K562 (cell line): ENCODE data around the gene MIEF2. TPM values are rescaled to one million over a fixed set of nuclear protein-coding genes. Genes with fewer than 3 reads are reported as not detected.

Source experiments
- ASH1L ChIP-seq: fragments of 450-650 bp; IDR thresholded peaks from 2 replicates; pipeline ENCODE4 v1.6.1; 2018; ENCODE audit warnings: borderline replicate concordance, mild to moderate bottlenecking, low read depth; ENCODE audit not compliant: partially characterized antibody
- ATF7 ChIP-seq: fragments of 450-650 bp; IDR thresholded peaks from 2 replicates; pipeline ENCODE4 v1.7.1; 2014; ENCODE audit warnings: mild to moderate bottlenecking, moderate library complexity
- BDP1 ChIP-seq: IDR thresholded peaks from 3 replicates; pipeline ENCODE4 v1.6.1; 2011; ENCODE audit not compliant: insufficient read length, insufficient read depth
- CEBPG ChIP-seq, 3 experiments: fragments of 200-800 bp in 1 of 3; sonication (Bioruptor generic) in 1 of 3; sonication (generic) in 1 of 3; formaldehyde crosslinking in 1 of 3; IDR thresholded peaks in 2 of 3; conservative IDR thresholded peaks in 1 of 3; 2 replicates each; pipeline versions ENCODE4 v1.6.1 to v1.8.0; 2016 to 2022; ENCODE audit warnings: missing compliant biosample characterization in 2 of 3, missing genetic modification characterization in 2 of 3, mild to moderate bottlenecking in 1 of 3, missing genetic modification reagents in 1 of 3
- DIDO1 ChIP-seq: fragments of 450-650 bp; IDR thresholded peaks from 2 replicates; pipeline ENCODE4 v1.6.1; 2016; ENCODE audit warnings: low read depth, missing biosample characterization, missing genetic modification characterization
- E2F8 ChIP-seq: fragments of 450-650 bp; IDR thresholded peaks from 2 replicates; pipeline ENCODE4 v1.7.1; 2018; ENCODE audit warnings: mild to moderate bottlenecking, low read depth; ENCODE audit not compliant: partially characterized antibody
- ESRRA ChIP-seq: fragments of 450-650 bp; IDR thresholded peaks from 2 replicates; pipeline ENCODE4 v1.6.1; 2014; ENCODE audit warnings: low read depth, mild to moderate bottlenecking, moderate library complexity, borderline replicate concordance
- GTF2B ChIP-seq: IDR thresholded peaks from 2 replicates; pipeline ENCODE4 v1.6.1; 2011; ENCODE audit not compliant: insufficient read length; ENCODE audit errors: extremely low read depth
- GTF2F1 ChIP-seq: IDR thresholded peaks from 2 replicates; pipeline ENCODE4 v1.6.1; 2011; ENCODE audit warnings: low read depth, low read length, improper control_type of control experiment
- HNRNPH1 ChIP-seq: fragments of 200-400 bp; formaldehyde crosslinking; optimal IDR thresholded peaks from 2 replicates; pipeline ENCODE3; 2017; ENCODE audit warnings: low read depth, mild to moderate bottlenecking, low read length, moderate library complexity
- KAT8 ChIP-seq: fragments of 450-650 bp; IDR thresholded peaks from 2 replicates; pipeline ENCODE4 v1.6.1; 2016; ENCODE audit warnings: low read depth, mild to moderate bottlenecking
- MBD1 ChIP-seq: fragments of 250-450 bp; sonication (Bioruptor Pico); IDR thresholded peaks from 2 replicates; pipeline ENCODE4 v1.8.0; 2022; ENCODE audit warnings: inconsistent platforms
- MCM2 ChIP-seq: fragments of 450-650 bp; IDR thresholded peaks from 2 replicates; pipeline ENCODE4 v1.6.1; 2017; ENCODE audit warnings: low read depth, mild to moderate bottlenecking
- MTA2 ChIP-seq: fragments of 450-650 bp; IDR thresholded peaks from 2 replicates; pipeline ENCODE4 v1.6.1; 2016; ENCODE audit warnings: low read depth
- NEUROD1 ChIP-seq: fragments of 150-350 bp; IDR thresholded peaks from 2 replicates; pipeline ENCODE4 v1.6.1; 2014; ENCODE audit warnings: borderline replicate concordance, low read length, low read depth; ENCODE audit not compliant: partially characterized antibody
- NR4A1 ChIP-seq, 2 experiments: fragments of 250-450 bp in 1 of 2; fragments of 450-650 bp in 1 of 2; sonication (Bioruptor Pico) in 1 of 2; IDR thresholded peaks; 2 replicates each; pipeline versions ENCODE4 v1.4.0 to v1.6.1; 2016 to 2020; ENCODE audit warnings: mild to moderate bottlenecking in 2 of 2, missing compliant biosample characterization in 1 of 2, missing genetic modification characterization in 1 of 2, moderate library complexity in 1 of 2
- SMARCC2 ChIP-seq: fragments of 450-650 bp; IDR thresholded peaks from 2 replicates; pipeline ENCODE4 v1.6.1; 2017; ENCODE audit warnings: antibody characterized with exemption, moderate library complexity, mild to moderate bottlenecking, low read depth
- SREBF1 ChIP-seq: fragments of 150-350 bp; IDR thresholded peaks from 2 replicates; pipeline ENCODE4 v1.6.1; 2014; ENCODE audit warnings: antibody characterized with exemption, low read depth, low read length, borderline replicate concordance
- ZBTB2 ChIP-seq: fragments of 450-650 bp; IDR thresholded peaks from 2 replicates; pipeline ENCODE4 v1.6.1; 2016; ENCODE audit warnings: antibody characterized with exemption
- ZFP1 ChIP-seq: fragments of 450-650 bp; formaldehyde crosslinking; IDR thresholded peaks from 2 replicates; pipeline ENCODE4 v1.4.0; 2020; ENCODE audit warnings: mild to moderate bottlenecking, mixed read lengths
- polyA plus RNA-seq, 8 experiments: library from polyadenylated mRNA; depleted of rRNA in 4 of 8; stranded (reverse) in 5 of 8; unstranded in 3 of 8; fragments of >200 nt; fragmentation: Nextera tagmentation in 2 of 8; fragmentation: Illumina TruSeq in 1 of 8; extraction: Ambion mirVana in 2 of 8; extraction: Trizol in 1 of 8; gene quantifications; 2 replicates each; pipeline versions ENCODE4 v1.2.1 to v1.2.3, GENCODE V29; 2011 to 2014; ENCODE audit warnings: inconsistent platforms in 1 of 8, missing spikeins in 1 of 8
- total RNA-seq, 7 experiments: library from RNA; depleted of rRNA in 6 of 7; stranded (reverse); fragments of >200 nt in 6 of 7; fragmentation: Illumina TruSeq in 2 of 7; extraction: Trizol in 2 of 7; gene quantifications; 2 replicates each; pipeline versions ENCODE4 v1.2.1 to v1.2.3, GENCODE V29; 2011 to 2021; ENCODE audit warnings: low replicate concordance in 1 of 7

MIEF2 gene
- total and polyA plus RNA-seq, 9 of the 15 experiments (the other 6 are each of a cell fraction or from before 2014, with no cell fraction given), result 0.10 to 8.2 (median 2.4) TPM

GRCh38 chr17:18225121-18225641, 35.3 kb upstream of the MIEF2 start, which contains the start of gene LLGL1 (continued):
- TF ChIP-seq ZFP1 (CRISPR knock-in tag) (no peak), HNRNPH1 (no peak), E2F8 (no peak), DIDO1 (tag) (no peak), SREBF1 (no peak), SMARCC2 (no peak), MBD1 (CRISPR knock-in tag) (no peak), GTF2F1 (no peak), KAT8 (no peak), CEBPG (CRISPR knock-in tag; IDR thresholded peaks at IDR 0.05) (no peak), CEBPG (tag; conservative IDR thresholded peaks at IDR 0.05 in 1 of 2, IDR thresholded peaks at IDR 0.05 in 1 of 2) (no peak), ATF7 (peak; percentile 19; the same call in 1 of the 2 replicates), NEUROD1 (peak; percentile 34), ESRRA (no peak), BDP1 (no peak), ZBTB2 (no peak), MCM2 (no peak), NR4A1 (CRISPR knock-in tag; IDR thresholded peaks at IDR 0.05) (no peak), NR4A1 (tag; IDR thresholded peaks at IDR 0.05) (no peak), ASH1L (no peak), MTA2 (no peak), GTF2B (no peak)
